HG02571 (cell line): ENCODE results near the gene NCAPD2.

Experiments
- ATAC-seq: cut with Tn5 transposase; IDR thresholded peaks from one replicate; pipeline ENCODE4 v1.9.1; 2021; ENCODE audit warnings: mild to moderate bottlenecking, moderate library complexity; ENCODE audit not compliant: unreplicated experiment

NCAPD2 gene

DNA sequence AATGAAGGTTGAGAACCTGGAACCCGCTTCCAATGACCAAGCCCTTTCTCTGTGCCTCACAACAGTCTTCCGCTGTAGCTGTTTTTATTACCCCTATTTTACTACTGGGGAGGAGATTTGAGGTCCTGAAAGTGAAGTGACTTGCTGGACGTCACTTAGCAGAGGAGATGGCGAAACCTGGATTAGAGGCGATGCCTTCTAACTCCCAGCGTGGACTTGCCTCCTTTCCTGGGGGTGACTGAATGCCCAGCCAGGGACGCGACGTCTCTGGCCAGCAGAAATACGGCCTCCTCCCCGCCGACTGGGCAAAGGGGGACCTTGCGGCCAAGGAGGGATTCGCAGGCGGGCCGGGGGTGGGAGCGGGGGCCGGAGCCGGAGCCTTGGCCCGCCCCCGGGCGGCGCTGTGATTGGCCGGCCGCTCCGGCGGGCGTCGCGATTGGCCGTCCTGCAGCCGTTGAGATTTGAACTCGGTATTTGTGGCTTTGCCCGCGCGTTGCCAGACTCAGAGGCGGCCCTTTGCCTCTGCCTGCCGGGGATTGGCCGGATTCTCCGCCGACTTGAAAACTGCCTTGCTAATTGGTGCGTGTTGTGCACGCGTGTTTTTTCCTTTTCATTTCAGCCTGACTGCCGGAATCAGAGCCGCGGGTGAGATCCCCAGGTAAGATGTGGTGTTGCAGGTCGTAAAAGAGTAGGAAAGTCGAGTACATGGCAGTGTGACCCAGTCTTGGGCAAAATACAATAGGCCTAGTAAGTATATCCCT lies at the start of gene NCAPD2:
Gene NCAPD2 (plus strand): TSS at position 606 of the 761 bp plus-strand sequence. CDS start 997 bp downstream, outside the sequence.
- ATAC-seq = peak; percentile 86

DNA sequence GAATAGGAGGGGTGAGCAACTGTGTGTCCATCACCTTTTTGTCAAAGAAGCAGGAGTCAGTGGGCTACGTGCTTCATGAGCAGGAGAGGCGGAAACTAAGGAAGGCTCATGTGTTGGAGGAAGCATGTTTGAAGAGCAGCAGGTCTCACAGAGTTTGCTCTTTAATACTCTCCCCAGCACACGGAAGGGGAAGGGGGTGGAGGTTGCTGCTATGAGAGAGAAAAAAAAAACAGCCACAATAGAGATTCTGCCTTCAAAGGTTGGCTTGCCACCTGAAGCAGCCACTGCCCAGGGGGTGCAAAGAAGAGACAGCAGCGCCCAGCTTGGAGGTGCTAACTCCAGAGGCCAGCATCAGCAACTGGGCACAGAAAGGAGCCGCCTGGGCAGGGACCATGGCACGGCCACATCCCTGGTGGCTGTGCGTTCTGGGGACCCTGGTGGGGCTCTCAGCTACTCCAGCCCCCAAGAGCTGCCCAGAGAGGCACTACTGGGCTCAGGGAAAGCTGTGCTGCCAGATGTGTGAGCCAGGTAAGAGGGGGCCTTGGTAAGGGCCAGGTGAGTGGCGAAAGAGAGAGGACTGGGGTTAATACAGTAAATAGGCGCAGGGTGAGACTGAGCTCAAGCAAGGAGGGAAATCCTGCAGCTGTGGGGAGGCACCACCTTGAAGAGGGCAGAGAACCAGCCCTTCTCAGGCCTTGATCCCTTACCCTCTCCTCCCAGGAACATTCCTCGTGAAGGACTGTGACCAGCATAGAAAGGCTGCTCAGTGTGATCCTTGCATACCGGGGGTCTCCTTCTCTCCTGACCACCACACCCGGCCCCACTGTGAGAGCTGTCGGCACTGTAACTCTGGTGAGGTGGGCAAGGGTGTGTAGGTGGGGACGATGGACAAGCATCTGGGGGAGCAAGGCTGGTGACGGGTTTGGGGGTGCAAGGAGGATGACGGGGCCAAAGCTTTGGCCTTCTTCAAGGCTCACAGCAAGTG lies 48.9 kb upstream of the NCAPD2 start, which contains the start of gene CD27:
Gene CD27 (plus strand): TSS at position 252 of the 985 bp plus-strand sequence. CDS start 141 bp downstream, at position 393.
- no peak for ATAC-seq

DNA sequence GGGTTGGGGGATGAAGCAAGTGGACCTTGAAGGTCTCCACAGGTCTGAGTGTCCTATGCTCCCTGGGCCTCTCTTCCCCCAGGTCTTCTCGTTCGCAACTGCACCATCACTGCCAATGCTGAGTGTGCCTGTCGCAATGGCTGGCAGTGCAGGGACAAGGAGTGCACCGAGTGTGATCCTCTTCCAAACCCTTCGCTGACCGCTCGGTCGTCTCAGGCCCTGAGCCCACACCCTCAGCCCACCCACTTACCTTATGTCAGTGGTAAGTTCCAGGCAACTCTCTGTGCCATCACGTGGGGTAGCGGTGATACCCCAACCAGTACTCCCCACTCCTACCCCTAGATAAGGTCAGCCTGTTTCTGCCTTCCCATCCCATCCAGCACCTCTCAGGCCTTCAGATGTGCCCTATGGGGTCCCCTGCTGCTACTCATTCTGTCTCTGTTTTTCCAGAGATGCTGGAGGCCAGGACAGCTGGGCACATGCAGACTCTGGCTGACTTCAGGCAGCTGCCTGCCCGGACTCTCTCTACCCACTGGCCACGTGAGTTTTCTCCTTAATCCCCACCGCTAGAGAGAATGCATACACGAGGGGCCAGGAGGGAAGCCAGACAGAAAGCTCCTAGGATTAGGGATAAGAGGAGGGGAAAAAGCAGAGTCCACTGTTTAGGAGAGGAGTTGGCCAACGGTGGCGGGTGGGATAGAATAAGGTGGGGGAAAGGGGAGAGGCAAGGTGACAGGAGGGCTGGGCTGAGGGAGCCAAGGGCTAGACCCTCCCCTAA lies 43.6 kb upstream of the NCAPD2 start:
- ATAC-seq = no peak

DNA sequence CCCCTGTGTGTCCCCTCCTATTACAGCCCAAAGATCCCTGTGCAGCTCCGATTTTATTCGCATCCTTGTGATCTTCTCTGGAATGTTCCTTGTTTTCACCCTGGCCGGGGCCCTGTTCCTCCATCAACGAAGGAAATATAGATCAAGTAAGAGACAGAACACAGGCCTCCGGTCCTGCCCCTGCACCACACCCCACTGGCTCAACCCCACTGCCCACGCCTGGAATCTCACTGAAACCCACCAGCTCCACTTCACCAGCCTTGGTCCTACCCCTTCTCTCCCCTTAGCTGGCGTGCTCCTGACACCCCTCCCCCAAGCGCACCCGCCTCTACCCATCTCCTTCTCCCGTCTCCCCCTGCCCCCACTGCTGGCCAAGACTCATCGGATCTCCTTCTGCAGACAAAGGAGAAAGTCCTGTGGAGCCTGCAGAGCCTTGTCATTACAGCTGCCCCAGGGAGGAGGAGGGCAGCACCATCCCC lies 43.0 kb upstream of the NCAPD2 start:
- no peak for ATAC-seq

DNA sequence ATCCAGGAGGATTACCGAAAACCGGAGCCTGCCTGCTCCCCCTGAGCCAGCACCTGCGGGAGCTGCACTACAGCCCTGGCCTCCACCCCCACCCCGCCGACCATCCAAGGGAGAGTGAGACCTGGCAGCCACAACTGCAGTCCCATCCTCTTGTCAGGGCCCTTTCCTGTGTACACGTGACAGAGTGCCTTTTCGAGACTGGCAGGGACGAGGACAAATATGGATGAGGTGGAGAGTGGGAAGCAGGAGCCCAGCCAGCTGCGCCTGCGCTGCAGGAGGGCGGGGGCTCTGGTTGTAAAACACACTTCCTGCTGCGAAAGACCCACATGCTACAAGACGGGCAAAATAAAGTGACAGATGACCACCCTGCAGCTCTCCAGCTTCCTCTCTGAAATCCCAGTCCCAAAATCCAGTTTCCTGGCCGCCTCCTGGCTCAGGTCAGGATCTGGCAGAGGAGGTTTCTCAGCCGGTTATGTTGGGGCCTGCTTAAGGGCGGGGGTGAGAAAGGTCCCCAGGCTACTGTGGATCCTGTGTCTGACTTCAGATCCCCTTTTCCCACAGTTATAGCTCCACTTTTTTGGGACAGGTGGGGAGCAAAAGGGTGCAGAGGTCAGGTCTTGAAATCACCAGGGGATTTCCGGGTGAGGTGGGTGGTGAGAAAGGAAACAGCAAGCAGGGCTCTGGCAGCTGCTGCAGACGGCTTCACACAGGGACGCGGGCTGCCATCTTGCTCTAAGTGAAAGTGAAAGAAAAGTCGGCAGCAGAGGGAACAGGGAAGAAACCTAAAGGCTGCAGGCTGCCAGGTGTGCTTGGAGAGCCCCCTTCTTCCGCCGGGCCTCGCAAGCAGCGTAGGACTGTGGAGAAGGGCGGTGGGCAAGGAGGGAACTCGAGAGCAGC lies 42.3 kb upstream of the NCAPD2 start, which contains the start of gene TAPBPL:
Gene TAPBPL (plus strand): TSS at position 695 of the 897 bp plus-strand sequence. CDS start 207 bp downstream, outside the sequence.
- ATAC-seq = peak; percentile 63

GRCh38 chr12:6452245-6452943 lies 41.5 kb upstream of the NCAPD2 start:
- ATAC-seq = no peak

DNA sequence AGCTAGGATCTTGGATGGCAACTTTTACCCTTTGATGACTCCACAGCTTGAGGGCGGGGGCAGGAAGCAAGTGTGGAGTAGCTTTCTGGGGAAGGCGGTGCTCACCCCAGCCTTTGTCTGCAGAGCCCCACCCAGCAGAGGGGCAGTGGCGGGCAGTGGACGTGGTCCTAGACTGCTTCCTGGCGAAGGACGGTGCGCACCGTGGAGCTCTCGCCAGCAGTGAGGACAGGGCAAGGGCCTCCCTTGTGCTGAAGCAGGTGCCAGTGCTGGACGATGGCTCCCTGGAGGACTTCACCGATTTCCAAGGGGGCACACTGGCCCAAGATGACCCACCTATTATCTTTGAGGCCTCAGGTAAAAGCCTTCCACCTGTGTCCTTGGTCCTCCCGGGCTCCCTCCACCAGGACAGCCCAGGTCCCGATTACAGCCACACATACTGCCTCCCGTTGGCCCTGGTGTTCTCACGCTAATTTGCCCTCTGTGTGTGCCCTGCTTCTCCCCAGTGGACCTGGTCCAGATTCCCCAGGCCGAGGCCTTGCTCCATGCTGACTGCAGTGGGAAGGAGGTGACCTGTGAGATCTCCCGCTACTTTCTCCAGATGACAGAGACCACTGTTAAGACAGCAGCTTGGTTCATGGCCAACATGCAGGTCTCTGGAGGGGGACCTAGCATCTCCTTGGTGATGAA lies 40.8 kb upstream of the NCAPD2 start:
- ATAC-seq = no peak

DNA sequence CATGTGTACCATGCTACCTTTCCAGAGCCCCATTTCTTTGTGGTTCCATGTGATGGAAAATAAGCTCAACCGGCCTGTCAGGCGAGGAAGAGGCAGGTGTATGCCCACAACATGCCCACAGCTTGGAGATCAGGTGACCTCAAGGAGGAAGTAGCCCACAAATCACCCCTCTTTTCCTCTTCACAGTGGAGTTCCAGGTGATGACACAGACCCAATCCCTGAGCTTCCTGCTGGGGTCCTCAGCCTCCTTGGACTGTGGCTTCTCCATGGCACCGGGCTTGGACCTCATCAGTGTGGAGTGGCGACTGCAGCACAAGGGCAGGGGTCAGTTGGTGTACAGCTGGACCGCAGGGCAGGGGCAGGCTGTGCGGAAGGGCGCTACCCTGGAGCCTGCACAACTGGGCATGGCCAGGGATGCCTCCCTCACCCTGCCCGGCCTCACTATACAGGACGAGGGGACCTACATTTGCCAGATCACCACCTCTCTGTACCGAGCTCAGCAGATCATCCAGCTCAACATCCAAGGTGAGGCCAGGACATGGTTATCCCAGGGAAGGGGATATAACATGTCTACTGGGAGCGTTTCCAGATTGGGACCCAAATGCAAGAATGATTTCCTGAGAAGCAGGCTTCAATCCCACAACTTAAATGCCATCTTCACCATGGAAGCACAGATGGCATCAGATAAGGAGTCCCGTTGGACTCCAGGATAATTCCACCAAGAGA lies 36.5 kb upstream of the NCAPD2 start:
- no peak for ATAC-seq

- no peak for ATAC-seq
Measured at GRCh38 chr12:6458281-6459003, 35.5 kb upstream of the NCAPD2 start.

DNA sequence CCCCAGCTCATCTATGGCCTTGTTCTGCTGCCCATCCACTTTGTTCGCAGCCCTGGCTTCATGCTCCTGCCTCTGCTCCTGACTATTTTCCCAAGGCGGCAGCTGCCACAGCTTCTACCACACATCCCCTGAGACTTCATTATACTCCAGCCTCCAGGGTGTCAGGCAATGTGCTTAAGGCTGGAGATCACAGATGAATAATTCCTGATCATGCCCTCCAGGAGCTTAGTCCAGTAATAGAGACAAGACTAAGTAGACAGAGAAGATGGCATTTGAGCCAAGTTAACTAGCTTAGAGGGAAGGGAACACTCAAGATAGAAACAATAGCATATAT lies 34.9 kb upstream of the NCAPD2 start:
- no peak for ATAC-seq

- ATAC-seq = no peak
Measured at GRCh38 chr12:6460751-6461371, 33.0 kb upstream of the NCAPD2 start.

DNA sequence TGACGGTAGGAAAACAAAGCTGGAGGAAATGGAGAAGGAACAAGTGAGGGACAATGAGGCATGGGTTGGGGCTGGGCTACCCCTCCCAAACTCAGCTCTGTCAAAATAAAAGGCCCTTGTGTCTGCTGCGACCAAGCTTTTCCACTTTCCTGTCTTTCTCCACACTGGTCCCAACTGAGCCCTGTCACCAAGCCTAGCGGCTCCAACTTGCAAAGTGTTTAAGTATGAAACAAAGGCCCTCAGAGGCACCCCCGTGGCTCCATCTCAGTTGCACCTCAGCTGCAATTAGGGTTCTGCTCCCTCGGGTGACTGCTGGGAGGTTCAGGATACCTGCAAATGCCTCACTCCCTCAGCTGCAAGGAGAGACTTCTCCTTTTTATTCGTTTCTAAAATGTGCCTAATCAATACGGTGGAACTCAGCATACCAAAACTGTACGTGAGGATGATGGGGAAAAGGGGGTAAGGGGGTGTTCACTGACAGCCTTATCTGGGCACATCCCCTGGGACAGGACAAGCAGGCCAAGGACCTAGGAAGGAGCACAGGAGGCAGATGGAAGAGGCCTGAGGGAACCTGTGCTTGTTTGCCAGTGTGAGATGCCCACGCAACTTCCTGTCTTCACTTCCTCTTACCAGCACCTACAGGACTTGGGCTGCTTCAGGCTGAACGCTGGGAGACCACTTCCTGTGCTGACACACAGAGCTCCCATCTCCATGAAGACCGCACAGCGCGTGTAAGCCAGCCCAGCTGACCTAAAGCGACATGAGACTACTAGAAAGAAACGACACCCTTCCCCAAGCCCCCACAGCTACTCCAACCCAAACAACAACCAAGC lies 32.3 kb upstream of the NCAPD2 start:
- ATAC-seq = peak; percentile 54

GRCh38 chr12:6462234-6462995 lies 31.5 kb upstream of the NCAPD2 start:
- ATAC-seq = no peak

GRCh38 chr12:6463216-6463615 lies 30.7 kb upstream of the NCAPD2 start:
- no peak for ATAC-seq

DNA sequence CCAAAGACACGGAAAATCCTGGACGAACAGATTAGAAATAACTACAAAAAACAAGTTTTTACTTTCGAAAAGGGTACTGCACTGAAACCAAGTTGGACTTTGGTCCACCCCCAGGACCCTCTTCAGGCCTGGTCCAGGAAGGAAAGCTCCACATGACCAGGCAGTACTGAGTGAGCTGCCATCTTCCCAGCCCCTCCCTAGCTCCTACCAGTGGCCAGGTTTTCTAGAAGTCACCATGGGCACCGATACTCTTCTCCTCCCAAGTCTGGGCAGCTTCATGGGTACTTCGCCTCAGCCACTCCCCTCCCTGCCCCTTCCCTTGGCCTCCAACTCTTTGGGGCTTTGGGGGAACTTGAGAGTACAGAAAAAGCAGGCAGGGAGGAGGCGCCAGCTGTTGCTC lies 30.0 kb upstream of the NCAPD2 start:
- no peak for ATAC-seq
